LNCAP (cell line): Measurements from ENCODE around the gene CNTNAP2.

Source experiments
- CTCF ChIP-seq: fragments of 450-650 bp; IDR thresholded peaks from 2 replicates; pipeline ENCODE4 v1.5.1; 2017; ENCODE audit warnings: mild to moderate bottlenecking

Gene CNTNAP2

GRCh38 chr7:146544748-146545147 is 428.1 kb downstream of the CNTNAP2 start:
- no peak for TF ChIP-seq CTCF

- TF ChIP-seq CTCF = no peak
Measured at GRCh38 chr7:146548816-146549215, 432.2 kb downstream of the CNTNAP2 start.

GRCh38 chr7:146554556-146554955 is 438.0 kb downstream of the CNTNAP2 start:
- TF ChIP-seq CTCF = no peak

- no peak for TF ChIP-seq CTCF
Measured at GRCh38 chr7:146557971-146558469, 441.4 kb downstream of the CNTNAP2 start.

GRCh38 chr7:146565872-146566271 is 449.3 kb downstream of the CNTNAP2 start:
- no peak for TF ChIP-seq CTCF

- no peak for TF ChIP-seq CTCF
Measured at GRCh38 chr7:146575903-146576302, 459.3 kb downstream of the CNTNAP2 start.

- TF ChIP-seq CTCF = no peak
Measured at GRCh38 chr7:146591976-146592375, 475.4 kb downstream of the CNTNAP2 start.

GRCh38 chr7:146606628-146607027 is 490.0 kb downstream of the CNTNAP2 start:
- TF ChIP-seq CTCF = no peak
